GM18508 (cell line): Measurements from ENCODE around the gene XPO1.
"Not testable (repeated sequence)": the region's sequence is repeated elsewhere in the genome, so short reads cannot be mapped to it uniquely, and the experiment has no call there.

Experiments used
- ATAC-seq: cut with Tn5 transposase; IDR thresholded peaks from one replicate; pipeline ENCODE4 v1.9.1; 2021; ENCODE audit warnings: moderate number of reproducible peaks; ENCODE audit not compliant: insufficient read depth, unreplicated experiment

Gene XPO1

GRCh38 chr2:61536572-61537276 is 1.4 kb downstream of the XPO1 start:
- peak; percentile 44 for ATAC-seq

GRCh38 chr2:61536180-61536571 is 2.0 kb downstream of the XPO1 start:
- no peak for ATAC-seq

GRCh38 chr2:61535449-61535848 is 2.7 kb downstream of the XPO1 start:
- ATAC-seq: no peak

- ATAC-seq: no peak
Measured at GRCh38 chr2:61534926-61535325, 3.2 kb downstream of the XPO1 start.

- no peak for ATAC-seq
Measured at GRCh38 chr2:61530749-61531148, 7.4 kb downstream of the XPO1 start.

- ATAC-seq: no peak
Measured at GRCh38 chr2:61529944-61530735, 8.0 kb downstream of the XPO1 start.

GRCh38 chr2:61520261-61520660 is 17.9 kb downstream of the XPO1 start:
- ATAC-seq: no peak

- no peak for ATAC-seq
Measured at GRCh38 chr2:61512768-61513398, 25.3 kb downstream of the XPO1 start.

- no peak for ATAC-seq
Measured at GRCh38 chr2:61510674-61511671, 27.2 kb downstream of the XPO1 start.

GRCh38 chr2:61504949-61505348 is 33.2 kb downstream of the XPO1 start:
- ATAC-seq: no peak

GRCh38 chr2:61499060-61499459 is 39.1 kb downstream of the XPO1 start:
- ATAC-seq: no peak

GRCh38 chr2:61493523-61493942 is 44.6 kb downstream of the XPO1 start:
- ATAC-seq: no peak

- no peak for ATAC-seq
Measured at GRCh38 chr2:61492476-61492875, 45.7 kb downstream of the XPO1 start.

GRCh38 chr2:61485281-61485680 is 52.9 kb downstream of the XPO1 start:
- ATAC-seq: no peak

- ATAC-seq: no peak
Measured at GRCh38 chr2:61478086-61478485, 60.1 kb downstream of the XPO1 start.

- not testable (repeated sequence) for ATAC-seq
Measured at GRCh38 chr2:61476929-61477589, 61.1 kb downstream of the XPO1 start.

GRCh38 chr2:61471905-61472805 is 66.0 kb downstream of the XPO1 start:
- ATAC-seq: no peak
